Measurements from ENCODE around the gene CUL3. TPM values are rescaled to one million over a fixed set of nuclear protein-coding genes. Genes with fewer than 3 reads are reported as not detected.

Gene CUL3
- total RNA-seq, 1 donor from 2014 or later: 94.8 TPM

GRCh38 chr2:224457408-224458096 is 127.6 kb downstream of the CUL3 start:
- no peak for DNase-seq (ENCODE audit: low spot score in 2 of 2, unreplicated experiment in 2 of 2)
- TF ChIP-seq, protein P1, sequence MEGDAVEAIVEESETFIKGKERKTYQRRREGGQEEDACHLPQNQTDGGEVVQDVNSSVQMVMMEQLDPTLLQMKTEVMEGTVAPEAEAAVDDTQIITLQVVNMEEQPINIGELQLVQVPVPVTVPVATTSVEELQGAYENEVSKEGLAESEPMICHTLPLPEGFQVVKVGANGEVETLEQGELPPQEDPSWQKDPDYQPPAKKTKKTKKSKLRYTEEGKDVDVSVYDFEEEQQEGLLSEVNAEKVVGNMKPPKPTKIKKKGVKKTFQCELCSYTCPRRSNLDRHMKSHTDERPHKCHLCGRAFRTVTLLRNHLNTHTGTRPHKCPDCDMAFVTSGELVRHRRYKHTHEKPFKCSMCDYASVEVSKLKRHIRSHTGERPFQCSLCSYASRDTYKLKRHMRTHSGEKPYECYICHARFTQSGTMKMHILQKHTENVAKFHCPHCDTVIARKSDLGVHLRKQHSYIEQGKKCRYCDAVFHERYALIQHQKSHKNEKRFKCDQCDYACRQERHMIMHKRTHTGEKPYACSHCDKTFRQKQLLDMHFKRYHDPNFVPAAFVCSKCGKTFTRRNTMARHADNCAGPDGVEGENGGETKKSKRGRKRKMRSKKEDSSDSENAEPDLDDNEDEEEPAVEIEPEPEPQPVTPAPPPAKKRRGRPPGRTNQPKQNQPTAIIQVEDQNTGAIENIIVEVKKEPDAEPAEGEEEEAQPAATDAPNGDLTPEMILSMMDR (IDR thresholded peaks at IDR 0.05; ENCODE audit: unreplicated experiment): no peak
- Mint-ChIP-seq H3K4me3 (no peak overlapping the region), H3K27ac (no peak overlapping the region), H3K9me3 (peaks cover 35% of the 10 kb centered on the region), H3K36me3 (no peaks in the 10 kb centered on the region), H3K27me3 (ENCODE audit: low read depth) (no peaks in the 10 kb centered on the region), H3K4me1 (no peaks in the 10 kb centered on the region)

DNA sequence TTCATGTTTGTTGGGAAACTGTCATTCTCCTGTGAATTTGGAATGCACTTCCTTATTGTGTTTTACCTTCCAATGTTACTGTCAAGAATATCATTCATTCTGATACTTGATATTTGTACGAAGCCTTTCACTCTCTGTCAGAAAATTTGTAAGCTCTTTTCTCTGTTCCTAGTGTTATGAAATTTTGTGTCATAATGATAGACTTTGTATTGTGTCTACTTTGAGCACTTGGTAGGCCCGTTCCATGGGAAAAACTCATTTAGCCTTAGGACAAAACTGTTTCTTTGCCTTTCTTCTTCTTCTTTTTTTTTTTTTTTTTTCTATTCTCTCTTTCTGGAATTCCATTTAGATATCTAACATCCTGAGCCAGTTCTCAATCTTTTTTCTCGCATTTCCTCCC is 131.3 kb downstream of the CUL3 start:
- H3K27me3 Mint-ChIP-seq (ENCODE audit: low read depth): no peaks in the 10 kb centered on the region
- H3K4me3 Mint-ChIP-seq: no peak overlapping the region
- TF ChIP-seq, protein P1 (IDR thresholded peaks at IDR 0.05; ENCODE audit: unreplicated experiment): no peak
- H3K9me3 Mint-ChIP-seq: peaks cover 25% of the 10 kb centered on the region
- no peaks in the 10 kb centered on the region for H3K4me1 Mint-ChIP-seq
- no peak overlapping the region for H3K27ac Mint-ChIP-seq
- no peak for DNase-seq (ENCODE audit: low spot score in 2 of 2, unreplicated experiment in 2 of 2)
- no peaks in the 10 kb centered on the region for H3K36me3 Mint-ChIP-seq

DNA sequence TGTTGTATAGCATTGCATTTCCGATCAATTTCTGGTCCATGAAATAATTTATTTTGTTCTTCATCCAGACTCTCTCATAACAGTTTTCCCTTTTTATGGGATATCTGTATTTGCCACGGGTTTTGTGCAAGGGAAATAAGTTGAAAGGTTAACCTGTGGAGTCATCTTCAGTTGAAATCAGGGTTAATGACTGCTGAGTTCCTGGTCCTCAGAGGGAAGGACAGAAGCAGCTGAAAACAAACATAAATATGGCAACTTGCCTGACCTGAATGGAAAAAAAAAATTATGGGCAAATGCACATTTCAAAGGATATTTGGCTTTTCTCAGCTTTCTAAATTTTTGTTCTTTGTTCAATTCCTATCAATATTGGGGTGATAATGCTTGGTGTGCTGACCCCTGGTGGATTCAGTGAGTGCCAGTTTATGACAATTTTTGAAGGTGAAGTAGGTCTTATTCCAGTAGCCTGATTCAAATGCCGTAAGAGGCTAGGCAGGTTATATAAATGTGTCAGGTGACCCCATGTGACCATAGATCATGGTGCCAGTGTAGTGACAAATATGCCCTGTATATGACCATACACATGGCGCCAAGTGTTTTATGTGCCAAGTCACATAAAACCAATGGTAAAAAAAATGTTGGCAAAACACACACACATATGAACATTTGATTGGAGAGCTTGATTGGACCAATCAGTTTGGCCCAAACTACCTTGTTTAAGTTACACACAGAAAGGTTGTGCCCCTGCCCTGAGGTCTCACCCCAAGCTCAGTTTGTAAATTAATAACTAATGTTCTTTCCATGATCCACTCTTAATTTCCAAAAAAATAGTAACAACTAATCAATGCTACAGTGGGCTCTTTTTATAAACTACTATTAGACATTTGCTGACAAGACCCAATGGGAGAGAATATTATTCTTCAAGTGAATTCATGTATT is 135.7 kb downstream of the CUL3 start:
- no peak for DNase-seq (ENCODE audit: low spot score in 2 of 2, unreplicated experiment in 2 of 2)
- no peaks in the 10 kb centered on the region for H3K27me3 Mint-ChIP-seq (ENCODE audit: low read depth)
- no peak overlapping the region for H3K27ac Mint-ChIP-seq
- TF ChIP-seq, protein P1 (IDR thresholded peaks at IDR 0.05; ENCODE audit: unreplicated experiment): peak; percentile 55
- H3K4me1 Mint-ChIP-seq: no peaks in the 10 kb centered on the region
- H3K36me3 Mint-ChIP-seq: no peaks in the 10 kb centered on the region
- H3K4me3 Mint-ChIP-seq: no peak overlapping the region
- peaks cover 7% of the 10 kb centered on the region for H3K9me3 Mint-ChIP-seq

DNA sequence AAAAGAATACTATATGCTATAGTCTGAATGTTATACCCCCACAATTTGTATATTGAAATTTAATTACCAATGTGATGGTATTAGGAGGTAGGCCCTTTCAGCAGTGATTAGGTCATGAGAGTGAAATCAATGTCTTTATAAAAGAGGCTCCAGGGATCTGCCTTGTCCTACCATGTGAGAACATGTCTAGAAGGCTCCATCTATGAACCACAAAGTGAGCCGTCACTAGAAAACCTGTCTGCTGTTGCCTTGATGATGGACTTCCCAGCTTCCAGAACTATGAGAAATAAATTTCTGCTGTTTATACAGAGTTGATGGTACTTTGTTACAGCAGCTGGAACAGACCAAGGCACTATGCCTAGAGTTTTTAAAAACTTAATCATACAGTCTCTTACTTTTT is 136.9 kb downstream of the CUL3 start:
- no peak overlapping the region for H3K27ac Mint-ChIP-seq
- H3K36me3 Mint-ChIP-seq: no peaks in the 10 kb centered on the region
- no peak overlapping the region for H3K4me3 Mint-ChIP-seq
- DNase-seq (ENCODE audit: low spot score in 2 of 2, unreplicated experiment in 2 of 2): no peak
- no peaks in the 10 kb centered on the region for H3K27me3 Mint-ChIP-seq (ENCODE audit: low read depth)
- peaks cover 3% of the 10 kb centered on the region for H3K9me3 Mint-ChIP-seq
- no peaks in the 10 kb centered on the region for H3K4me1 Mint-ChIP-seq
- TF ChIP-seq, protein P1 (IDR thresholded peaks at IDR 0.05; ENCODE audit: unreplicated experiment): no peak

DNA sequence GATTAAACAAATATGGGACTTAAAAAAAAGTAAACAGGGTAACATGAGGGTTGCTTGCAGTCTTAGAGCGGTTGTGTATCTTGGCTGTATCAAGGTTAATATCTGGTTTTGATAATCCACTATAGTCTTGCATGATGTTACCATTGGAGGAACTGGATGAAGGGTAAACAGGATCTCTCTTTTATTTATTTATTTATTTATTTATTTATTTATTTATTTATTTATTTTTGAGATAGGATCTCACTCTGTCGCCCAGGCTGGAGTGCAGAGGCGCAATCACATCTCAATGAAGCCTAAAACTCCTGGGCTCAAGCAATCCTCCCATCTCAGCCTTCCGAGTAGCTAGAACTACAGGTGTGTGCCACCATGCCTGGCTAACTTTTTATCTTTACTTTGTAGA is 140.4 kb downstream of the CUL3 start:
- no peaks in the 10 kb centered on the region for H3K27me3 Mint-ChIP-seq (ENCODE audit: low read depth)
- no peak overlapping the region for H3K27ac Mint-ChIP-seq
- H3K4me3 Mint-ChIP-seq: no peak overlapping the region
- no peak for DNase-seq (ENCODE audit: low spot score in 2 of 2, unreplicated experiment in 2 of 2)
- H3K36me3 Mint-ChIP-seq: no peaks in the 10 kb centered on the region
- H3K9me3 Mint-ChIP-seq: peaks cover 3% of the 10 kb centered on the region
- H3K4me1 Mint-ChIP-seq: no peaks in the 10 kb centered on the region
- TF ChIP-seq, protein P1 (IDR thresholded peaks at IDR 0.05; ENCODE audit: unreplicated experiment): no peak

Measured in mesothelial cell of epicardium (in vitro differentiated cells).